ENCODE results near the gene TOM1.
A peak's percentile ranks its signal among the peaks of the same experiment; 100 is the strongest.

The TOM1 gene

DNA sequence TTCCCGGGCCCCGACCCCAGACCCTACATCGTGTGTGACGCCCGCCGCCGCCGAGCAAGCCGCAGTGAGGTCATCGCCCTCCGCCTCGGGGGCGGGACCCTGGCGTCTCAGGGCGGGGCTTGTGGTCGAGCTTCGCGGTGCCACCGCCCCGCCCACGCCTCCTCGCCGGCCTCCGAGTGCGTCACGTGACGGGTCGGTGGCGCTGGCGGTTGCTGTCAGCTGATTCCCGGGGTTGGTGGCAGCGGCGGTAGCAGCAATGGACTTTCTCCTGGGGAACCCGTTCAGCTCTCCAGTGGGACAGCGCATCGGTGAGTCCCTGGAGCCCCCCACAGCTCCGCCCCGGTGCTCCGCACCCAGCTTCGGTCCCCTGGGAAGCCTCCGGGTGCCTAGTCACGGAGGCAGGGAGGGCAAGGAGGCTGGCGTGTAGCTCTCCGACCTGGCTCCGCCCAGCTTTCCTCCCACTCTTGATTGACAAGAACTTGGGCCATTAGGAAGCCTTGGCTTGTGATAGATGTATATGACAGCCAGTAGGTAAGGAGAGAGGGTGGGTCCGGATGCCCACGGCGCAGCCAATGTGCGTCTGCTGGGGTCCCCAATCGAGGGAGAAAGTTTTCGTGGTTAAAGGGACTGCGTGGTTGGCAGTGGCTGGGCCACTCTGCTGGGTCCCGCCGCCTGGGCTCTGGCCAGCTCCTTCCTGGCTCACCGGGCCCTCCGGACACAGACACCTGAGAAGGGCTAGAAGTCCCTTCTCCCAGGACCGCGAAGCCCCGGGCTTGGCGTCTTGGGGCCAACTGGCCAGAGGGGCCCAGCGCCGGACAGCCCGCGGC lies at the start of gene TOM1:
Gene TOM1 (plus strand): TSS at position 222 of the 827 bp plus-strand sequence. CDS start 35 bp downstream, at position 257.
- intact Hi-C loops (cut with DNase I): loop anchor here (5.0 kb wide), 1 partner anchor 43 kb away; the partner anchor contains the start of gene HMGXB4
- peak; percentile 93 to 99 (median 97) for DNase-seq

- DNase-seq: no peak
- intact Hi-C loops (cut with DNase I): no loop called here
Measured at GRCh38 chr22:35250156-35250555, 49.5 kb upstream of the TOM1 start.

- no peak for DNase-seq
- intact Hi-C loops (cut with DNase I): no loop called here
Measured at GRCh38 chr22:35253946-35254345, 45.7 kb upstream of the TOM1 start.

DNA sequence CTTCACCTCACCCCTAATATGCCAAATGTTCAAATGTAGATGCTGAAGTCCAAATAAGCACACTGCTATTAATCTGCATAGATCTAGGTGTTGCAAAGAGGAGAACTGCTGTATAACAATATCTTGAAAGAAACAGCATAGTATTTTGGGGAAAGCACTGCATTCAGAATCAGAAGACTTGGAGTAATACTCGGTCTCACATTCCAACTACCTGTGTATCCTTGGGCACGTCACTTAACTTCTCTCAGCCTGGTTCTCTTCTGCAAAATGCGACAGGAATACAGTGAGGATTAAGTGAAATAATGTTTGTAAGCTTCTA lies 42.7 kb upstream of the TOM1 start:
- DNase-seq: no peak
- intact Hi-C loops (cut with DNase I): loop anchor here (5.0 kb wide), 1 partner anchor 45 kb away; no protein-coding TSS in a partner anchor

GRCh38 chr22:35257321-35258190 lies 42.1 kb upstream of the TOM1 start, which contains the start of gene HMGXB4:
Gene HMGXB4 (plus strand): TSS chr22:35257493. CDS start chr22:35262391, 4,898 bp downstream.
- DNase-seq: peak; percentile 74 to 97 (median 92)
- intact Hi-C loops (cut with DNase I): loop anchor here (5.0 kb wide), 1 partner anchor 45 kb away; no protein-coding TSS in a partner anchor

DNA sequence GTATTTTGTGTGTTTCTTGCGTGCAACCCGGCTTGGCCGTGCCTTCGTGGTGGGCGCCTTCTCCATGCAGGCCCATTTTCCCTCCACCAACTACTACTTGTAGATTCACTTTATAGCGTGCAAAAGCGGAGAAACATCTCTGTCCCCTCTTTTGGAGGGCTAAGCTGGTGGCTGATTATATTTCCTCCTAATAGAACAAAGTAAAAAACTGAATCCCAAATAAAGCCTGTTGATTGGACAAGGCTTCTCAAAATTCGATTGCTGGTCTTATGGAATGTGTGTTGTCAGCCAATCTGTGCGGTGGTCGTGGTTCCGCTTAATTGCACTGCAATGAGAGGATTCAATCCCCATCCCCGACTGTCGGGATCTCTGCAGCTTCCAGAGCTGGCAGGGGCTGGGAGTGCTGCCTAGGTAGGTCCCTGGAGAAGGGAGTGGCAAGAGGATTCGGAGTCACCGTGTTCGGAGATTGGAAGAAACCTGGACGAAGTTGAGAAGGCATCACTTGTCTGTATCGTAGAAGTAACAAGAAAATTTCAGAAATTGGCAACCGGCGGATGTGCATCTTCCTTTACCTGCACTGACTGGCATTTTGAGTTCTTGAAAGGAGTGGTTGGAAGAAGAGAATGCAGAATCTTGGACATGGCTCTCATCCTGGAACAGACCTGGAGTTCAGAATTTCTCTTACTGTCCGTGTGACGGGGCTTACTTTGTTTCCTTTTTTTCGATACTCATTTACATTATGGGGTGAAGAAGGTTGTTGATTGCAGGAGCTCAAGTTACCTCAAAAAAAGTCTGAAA lies 41.3 kb upstream of the TOM1 start:
- intact Hi-C loops (cut with DNase I): loop anchor here (5.0 kb wide), 1 partner anchor 44 kb away; no protein-coding TSS in a partner anchor
- DNase-seq: peak in 21 of 42 donors; percentile 3 to 46 (median 21)

DNA sequence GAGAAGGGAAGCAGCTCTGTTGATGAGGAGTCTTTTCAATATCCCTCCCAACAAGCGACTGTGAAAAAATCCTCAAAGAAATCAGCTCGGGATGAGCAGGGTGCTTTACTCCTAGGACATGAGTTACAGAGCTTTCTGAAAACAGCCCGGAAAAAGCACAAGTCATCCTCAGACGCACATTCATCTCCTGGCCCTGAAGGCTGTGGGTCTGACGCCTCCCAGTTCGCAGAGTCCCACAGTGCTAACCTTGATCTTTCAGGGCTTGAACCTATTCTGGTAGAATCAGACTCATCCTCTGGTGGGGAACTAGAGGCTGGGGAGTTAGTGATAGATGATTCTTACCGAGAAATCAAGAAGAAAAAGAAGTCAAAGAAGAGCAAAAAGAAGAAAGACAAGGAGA lies 34.7 kb upstream of the TOM1 start:
- DNase-seq: no peak
- intact Hi-C loops (cut with DNase I): no loop called here

GRCh38 chr22:35266277-35266676 lies 33.4 kb upstream of the TOM1 start:
- DNase-seq: no peak
- intact Hi-C loops (cut with DNase I): no loop called here

GRCh38 chr22:35269630-35270029 lies 30.1 kb upstream of the TOM1 start:
- intact Hi-C loops (cut with DNase I): no loop called here
- no peak for DNase-seq

- no peak for DNase-seq
- intact Hi-C loops (cut with DNase I): no loop called here
Measured at GRCh38 chr22:35274154-35274871, 25.4 kb upstream of the TOM1 start.

DNA sequence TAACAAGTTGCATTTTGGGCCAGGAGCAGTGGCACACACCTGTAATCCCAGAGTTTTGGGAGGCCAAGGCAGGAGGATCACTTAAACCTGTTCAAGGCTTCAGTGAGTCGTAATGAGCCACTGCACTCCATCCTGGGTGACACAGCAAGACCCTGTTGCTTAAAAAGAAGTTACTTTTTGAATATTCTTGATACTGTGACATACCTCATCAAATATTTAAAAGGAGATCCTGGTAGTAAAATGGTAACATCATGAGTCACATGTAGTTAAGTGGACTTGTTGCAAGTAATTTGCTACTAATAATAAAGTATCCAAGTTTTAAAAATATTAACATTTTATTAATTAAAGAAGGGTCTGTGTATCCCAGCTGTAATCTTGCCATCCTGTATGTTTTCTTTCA lies 24.1 kb upstream of the TOM1 start:
- intact Hi-C loops (cut with DNase I): no loop called here
- no peak for DNase-seq

GRCh38 chr22:35276019-35276418 lies 23.7 kb upstream of the TOM1 start:
- DNase-seq: no peak
- intact Hi-C loops (cut with DNase I): no loop called here

- DNase-seq: no peak
- intact Hi-C loops (cut with DNase I): no loop called here
Measured at GRCh38 chr22:35288116-35288515, 11.6 kb upstream of the TOM1 start.

DNA sequence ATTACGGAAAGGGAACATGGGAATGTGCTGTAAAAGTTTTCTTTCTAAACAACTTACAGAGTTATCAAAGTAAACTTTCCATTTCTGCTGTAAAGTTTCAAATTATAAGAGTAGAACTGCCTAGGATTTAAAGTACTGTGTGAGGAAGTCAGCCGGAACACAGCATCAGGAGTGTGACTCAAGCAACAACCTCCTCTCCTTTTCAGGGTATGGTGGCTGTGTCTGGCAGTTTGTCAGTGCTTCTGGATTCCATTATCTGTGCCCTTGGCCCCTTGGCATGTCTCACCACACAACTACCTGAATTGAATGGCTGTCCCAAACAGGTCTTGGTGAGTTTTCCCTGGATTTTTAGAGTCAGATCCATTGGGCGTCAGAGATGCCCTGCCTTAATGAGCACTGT lies 6.9 kb upstream of the TOM1 start:
- no peak for DNase-seq
- intact Hi-C loops (cut with DNase I): no loop called here

GRCh38 chr22:35296051-35296450 lies 3.6 kb upstream of the TOM1 start:
- no peak for DNase-seq
- intact Hi-C loops (cut with DNase I): no loop called here

- DNase-seq: peak in 20 of 42 donors; percentile 8 to 56 (median 34)
- intact Hi-C loops (cut with DNase I): no loop called here
Measured at GRCh38 chr22:35299217-35299672, 449 bp upstream of the TOM1 start.

DNA sequence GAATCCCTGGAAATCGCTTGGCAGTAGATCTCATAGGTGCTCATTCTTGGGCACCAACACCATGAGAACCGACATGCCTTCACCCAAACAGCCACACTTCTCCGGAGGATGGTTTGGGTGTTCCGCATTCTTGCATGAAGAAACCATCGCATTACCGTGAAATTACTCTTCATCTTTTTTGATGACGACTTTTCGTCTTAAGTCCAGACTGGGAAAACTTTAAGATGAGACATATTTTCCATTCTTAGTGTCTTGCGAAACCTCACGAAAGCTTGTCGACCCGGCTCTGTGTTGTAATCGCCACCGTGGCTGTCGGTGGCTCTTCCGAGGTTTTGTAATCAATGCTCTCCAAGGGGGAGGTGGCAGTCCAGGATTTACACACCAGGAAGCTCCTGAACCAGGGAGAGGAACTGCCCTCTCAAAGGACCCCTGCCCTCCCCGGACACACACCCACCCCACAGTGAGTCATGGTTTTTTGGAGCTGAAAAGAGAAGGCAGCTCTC lies 1.7 kb downstream of the TOM1 start:
- intact Hi-C loops (cut with DNase I): loop anchor here (5.0 kb wide), 1 partner anchor 44 kb away; the partner anchor contains the start of gene HMGXB4

GRCh38 chr22:35303029-35303624 lies 3.4 kb downstream of the TOM1 start:
- intact Hi-C loops (cut with DNase I): loop anchor here (5.0 kb wide), 1 partner anchor 46 kb away; the partner anchor contains the start of gene HMGXB4
- DNase-seq: no peak

More for the DNA sequence above, 1.7 kb downstream of the TOM1 start:
- peak in 7 of 42 donors; percentile 13 to 59 (median 26) for DNase-seq

Data from head of caudate nucleus (tissue), 42 donors.